HL-60 (cell line): ENCODE data around the gene APOA4.

Experiments used
- DNase-seq, 2 experiments: peaks; one replicate each; pipeline ENCODE4 v3.0.0-alpha.2; 2010 to 2020; ENCODE audit warnings: low read depth in 1 of 2, low spot score in 1 of 2
- H3K27ac ChIP-seq: fragments of 250-450 bp; sonication (Bioruptor Pico); replicated peaks from 2 replicates; pipeline ENCODE4 v1.5.1; 2020; ENCODE audit warnings: mild to moderate bottlenecking, moderate library complexity
- H3K27me3 ChIP-seq: fragments of 250-450 bp; sonication (Bioruptor Pico); 2 replicates; pipeline ENCODE4 v1.5.1; 2021; ENCODE audit warnings: mild to moderate bottlenecking, moderate library complexity; ENCODE audit not compliant: insufficient read depth, poor library complexity, severe bottlenecking
- H3K4me3 ChIP-seq: replicated peaks from 2 replicates; pipeline ENCODE4 v1.5.1; 2011; ENCODE audit warnings: mild to moderate bottlenecking, control low read depth, low read length; ENCODE audit not compliant: insufficient read depth
- CTCF ChIP-seq: IDR thresholded peaks from one replicate; pipeline ENCODE4 v1.5.1; 2011; ENCODE audit warnings: low read length, control low read depth, inconsistent platforms; ENCODE audit not compliant: insufficient read depth
- GABPA ChIP-seq: IDR thresholded peaks from 2 replicates; pipeline ENCODE4 v1.6.1; 2012; ENCODE audit warnings: low read depth
- POLR2AphosphoS5 ChIP-seq: IDR thresholded peaks from 2 replicates; pipeline ENCODE4 v1.6.1; 2012; ENCODE audit warnings: low read depth
- REST ChIP-seq: IDR thresholded peaks from 2 replicates; pipeline ENCODE4 v1.6.1; 2012; ENCODE audit warnings: low read depth; ENCODE audit not compliant: insufficient replicate concordance
- SPI1 ChIP-seq: IDR thresholded peaks from 2 replicates; pipeline ENCODE4 v1.6.1; 2012; ENCODE audit warnings: low read depth, mild to moderate bottlenecking, borderline replicate concordance

Gene APOA4

DNA sequence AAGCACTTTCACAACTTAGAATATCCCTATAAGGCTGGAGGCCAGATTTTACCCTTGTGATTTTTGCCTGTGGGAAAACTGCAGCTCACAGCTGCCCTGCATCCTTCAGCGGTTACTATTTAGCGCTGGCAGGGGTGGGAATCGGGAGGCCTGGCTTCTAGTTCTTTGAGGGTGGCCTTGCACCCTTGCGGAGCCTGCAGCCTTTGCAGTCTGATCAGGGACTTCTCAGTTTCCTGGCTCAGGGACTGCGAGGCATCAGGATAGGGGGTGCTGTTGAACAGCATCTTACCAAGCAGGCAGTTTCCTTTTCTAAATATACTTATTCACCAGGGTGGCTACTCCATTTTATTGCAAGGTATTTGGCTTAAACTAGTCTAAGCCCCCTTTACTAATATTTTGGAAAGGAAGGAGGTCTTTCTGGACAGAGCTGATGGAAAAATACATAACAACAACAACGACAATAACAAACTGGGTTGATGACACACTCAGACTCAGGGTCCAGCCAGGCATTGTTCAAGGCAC, 17.2 kb upstream of the APOA4 start:
- H3K27me3 ChIP-seq = no peaks in the 10 kb centered on the region
- no peak overlapping the region for H3K27ac ChIP-seq
- DNase-seq = peak in 1 of 2 experiments; percentile 24
- no peak overlapping the region for H3K4me3 ChIP-seq
- no peak for TF ChIP-seq CTCF
- no peak for TF ChIP-seq REST
- TF ChIP-seq SPI1 = no peak
- TF ChIP-seq GABPA = no peak
- TF ChIP-seq POLR2AphosphoS5 = no peak

- Histone ChIP-seq H3K27me3 (no peaks in the 10 kb centered on the region), H3K27ac (no peak overlapping the region), H3K4me3 (no peak overlapping the region)
- DNase-seq = no peak
- TF ChIP-seq CTCF = no peak
- TF ChIP-seq GABPA = no peak
- TF ChIP-seq REST = no peak
- TF ChIP-seq POLR2AphosphoS5 = no peak
- no peak for TF ChIP-seq SPI1
These were observed 15.4 kb upstream of the APOA4 start for GRCh38 chr11:116838321-116839084.

DNA sequence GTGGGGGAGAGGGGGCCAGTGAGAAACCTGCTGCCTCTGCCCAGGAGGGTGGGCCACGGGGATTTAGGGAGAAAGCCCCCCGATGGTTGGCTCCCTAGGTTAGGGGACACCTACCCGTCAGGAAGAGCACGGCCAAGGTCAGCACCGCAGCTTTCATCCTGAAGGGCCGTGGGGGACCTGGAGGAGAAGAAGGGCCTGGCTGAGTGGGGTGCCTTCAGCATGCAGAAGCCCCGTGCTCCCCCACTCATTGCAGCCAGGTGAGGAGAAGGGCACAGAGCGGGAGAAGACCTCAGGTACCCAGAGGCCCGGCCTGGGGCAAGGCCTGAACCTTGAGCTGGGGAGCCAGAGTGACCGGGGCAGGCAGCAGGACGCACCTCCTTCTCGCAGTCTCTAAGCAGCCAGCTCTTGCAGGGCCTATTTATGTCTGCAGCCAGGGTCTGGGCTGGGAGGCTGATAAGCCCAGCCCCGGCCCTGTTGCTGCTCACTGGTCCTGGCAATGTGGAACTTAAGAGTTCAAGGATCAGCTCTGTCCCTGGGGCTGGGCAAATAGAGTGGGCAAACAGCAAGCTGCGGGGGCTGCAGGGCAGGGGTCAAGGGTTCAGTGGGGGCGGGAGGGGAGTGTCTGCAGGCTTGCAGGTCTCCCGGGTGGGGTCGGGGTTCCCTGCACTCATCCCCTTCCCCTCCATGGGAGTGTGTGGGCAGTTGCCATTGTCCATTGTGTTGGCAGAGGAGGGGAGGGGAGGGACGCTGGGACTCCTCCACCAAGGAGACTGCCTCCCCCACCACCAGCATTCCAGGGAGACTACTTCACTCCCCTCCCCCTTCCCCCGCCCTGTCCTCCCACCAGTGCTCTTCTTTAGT, 14.4 kb upstream of the APOA4 start, which contains the start of gene APOA1:
APOA1 (minus strand) TSS at position 392 of the 861 bp plus-strand sequence; CDS start at position 157, 235 bp downstream.
- no peak within 1 kb of the TSS for H3K4me3 ChIP-seq
- H3K27me3 ChIP-seq = no peaks in the 10 kb centered on the region
- DNase-seq = no peak
- no peak within 1 kb of the TSS for H3K27ac ChIP-seq
- TF ChIP-seq CTCF (no peak), POLR2AphosphoS5 (no peak), GABPA (no peak), REST (no peak), SPI1 (no peak)
